HG03354 (cell line): Measurements from ENCODE around the gene TSEN15.

Source experiments
- ATAC-seq: cut with Tn5 transposase; IDR thresholded peaks from one replicate; pipeline ENCODE4 v1.9.1; 2021; ENCODE audit warnings: mild to moderate bottlenecking; ENCODE audit not compliant: unreplicated experiment, poor library complexity, severe bottlenecking

TSEN15 gene

GRCh38 chr1:184049836-184050468 is 1.6 kb upstream of the TSEN15 start:
- ATAC-seq, result no peak

- ATAC-seq, result no peak
Measured at GRCh38 chr1:184050636-184051035, 894 bp upstream of the TSEN15 start.

GRCh38 chr1:184051138-184051484 is 419 bp upstream of the TSEN15 start:
- no peak for ATAC-seq

GRCh38 chr1:184052194-184052559 is 647 bp downstream of the TSEN15 start:
- ATAC-seq, result no peak

GRCh38 chr1:184052750-184053149 is 1.2 kb downstream of the TSEN15 start:
- no peak for ATAC-seq

- no peak for ATAC-seq
Measured at GRCh38 chr1:184053881-184054280, 2.4 kb downstream of the TSEN15 start.

GRCh38 chr1:184056921-184057555 is 5.5 kb downstream of the TSEN15 start:
- no peak for ATAC-seq

- ATAC-seq, result no peak
Measured at GRCh38 chr1:184059887-184060286, 8.4 kb downstream of the TSEN15 start.

GRCh38 chr1:184060316-184060715 is 8.8 kb downstream of the TSEN15 start:
- no peak for ATAC-seq

GRCh38 chr1:184061396-184062003 is 10.0 kb downstream of the TSEN15 start:
- ATAC-seq, result no peak

- ATAC-seq, result no peak
Measured at GRCh38 chr1:184062640-184063286, 11.2 kb downstream of the TSEN15 start.

- no peak for ATAC-seq
Measured at GRCh38 chr1:184065559-184065958, 14.0 kb downstream of the TSEN15 start.

GRCh38 chr1:184068354-184068753 is 16.8 kb downstream of the TSEN15 start:
- ATAC-seq, result no peak

GRCh38 chr1:184069675-184070074 is 18.1 kb downstream of the TSEN15 start:
- no peak for ATAC-seq

- ATAC-seq, result no peak
Measured at GRCh38 chr1:184072376-184072775, 20.8 kb downstream of the TSEN15 start.

- ATAC-seq, result no peak
Measured at GRCh38 chr1:184074383-184074782, 22.9 kb downstream of the TSEN15 start.

- no peak for ATAC-seq
Measured at GRCh38 chr1:184075055-184076029, 23.8 kb downstream of the TSEN15 start.

GRCh38 chr1:184078564-184079249 is 27.2 kb downstream of the TSEN15 start:
- ATAC-seq, result no peak

GRCh38 chr1:184080309-184080708 is 28.8 kb downstream of the TSEN15 start:
- ATAC-seq, result no peak
